ENCODE data around the gene EIF3B. TPM values are rescaled to one million over a fixed set of nuclear protein-coding genes. Genes with fewer than 3 reads are reported as not detected.
"Not testable (repeated sequence)": the region's sequence is repeated elsewhere in the genome, so short reads cannot be mapped to it uniquely, and the experiment has no call there.

Gene EIF3B
- total and polyA plus RNA-seq, 2 donors from 2014 or later: 65.5 to 107 TPM

- intact Hi-C loops (cut with DNase I): no loop called here
Observed at GRCh38 chr7:2381881-2382509, 27.4 kb downstream of the EIF3B start.

DNA sequence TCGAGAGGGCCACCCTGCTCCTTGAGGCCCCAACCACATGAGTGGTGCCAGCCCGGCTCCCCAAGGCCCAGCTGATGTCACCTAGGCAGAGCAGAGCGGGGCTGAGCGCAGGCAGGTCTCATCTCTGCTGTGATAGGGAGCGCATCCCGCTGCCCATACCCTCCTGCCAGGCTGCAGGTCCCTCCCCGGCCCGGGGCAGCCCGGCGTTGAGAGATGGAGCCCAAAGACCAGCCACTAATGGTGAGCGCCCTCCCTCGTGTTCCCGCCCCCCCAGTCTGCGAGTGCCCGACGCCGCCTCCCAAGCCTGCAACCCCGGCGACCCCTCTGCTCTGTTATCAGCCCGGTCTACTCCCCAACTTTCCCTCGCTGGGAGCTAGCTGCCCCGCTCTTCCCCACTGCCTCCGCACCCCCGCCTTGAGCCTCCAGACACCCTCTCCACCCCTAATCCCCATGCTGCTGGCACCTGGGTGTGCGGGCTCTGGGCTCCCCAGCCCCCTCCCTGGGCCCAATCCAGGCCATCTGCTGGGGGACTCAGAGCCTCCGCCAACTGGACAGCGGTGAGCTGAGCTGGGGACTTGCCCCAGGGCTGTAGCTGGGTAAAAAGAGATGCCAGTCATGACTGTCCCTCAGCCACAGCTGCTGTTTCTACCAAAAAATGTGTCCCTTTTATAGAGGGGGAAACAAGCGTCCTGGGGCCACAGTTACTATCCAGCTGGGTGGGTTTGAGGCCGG, 29.1 kb downstream of the EIF3B start:
- no peak for DNase-seq
- Histone ChIP-seq H3K4me1 (ENCODE audit: control insufficient read depth in 2 of 3, insufficient read depth in 2 of 3, low read depth in 1 of 3, low read length in 3 of 3) (no peaks in the 10 kb centered on the region), H3K27ac (ENCODE audit: low read depth in 2 of 2, low read length in 2 of 2) (no peak overlapping the region), H3K27me3 (ENCODE audit: control insufficient read depth, insufficient read depth, low read length) (no peaks in the 10 kb centered on the region), H3K9ac (ENCODE audit: low read length in 3 of 3) (no peak overlapping the region), H3K36me3 (ENCODE audit: control insufficient read depth in 2 of 3, insufficient read depth in 3 of 3, low read length in 3 of 3) (peaks cover 0 to 25% (median 9%) of the 10 kb centered on the region in 3 donors), H3K4me3 (ENCODE audit: low read length in 3 of 3) (no peak overlapping the region), H3K9me3 (ENCODE audit: control insufficient read depth in 2 of 3, insufficient read depth in 1 of 3, low read length in 3 of 3) (no peaks in the 10 kb centered on the region)
- intact Hi-C loops (cut with DNase I): no loop called here
- no peak for FAIRE-seq
- TF ChIP-seq CTCF (IDR thresholded peaks at IDR 0.05; ENCODE audit: borderline replicate concordance, extremely low read depth, insufficient read depth): no peak

More at GRCh38 chr7:2381881-2382509, 27.4 kb downstream of the EIF3B start:
- Histone ChIP-seq H3K27ac (ENCODE audit: low read depth in 2 of 2, low read length in 2 of 2) (no peak overlapping the region), H3K36me3 (ENCODE audit: control insufficient read depth in 2 of 3, insufficient read depth in 3 of 3, low read length in 3 of 3) (peaks cover 0 to 34% (median 16%) of the 10 kb centered on the region in 3 donors), H3K4me1 (ENCODE audit: control insufficient read depth in 2 of 3, insufficient read depth in 2 of 3, low read depth in 1 of 3, low read length in 3 of 3) (no peaks in the 10 kb centered on the region), H3K9me3 (ENCODE audit: control insufficient read depth in 2 of 3, insufficient read depth in 1 of 3, low read length in 3 of 3) (no peaks in the 10 kb centered on the region), H3K27me3 (ENCODE audit: control insufficient read depth, insufficient read depth, low read length) (no peaks in the 10 kb centered on the region), H3K9ac (ENCODE audit: low read length in 3 of 3) (no peak overlapping the region), H3K4me3 (ENCODE audit: low read length in 3 of 3) (no peak overlapping the region)
- no peak for TF ChIP-seq CTCF (IDR thresholded peaks at IDR 0.05; ENCODE audit: borderline replicate concordance, extremely low read depth, insufficient read depth)
- FAIRE-seq (no peak), DNase-seq (no peak)

DNA sequence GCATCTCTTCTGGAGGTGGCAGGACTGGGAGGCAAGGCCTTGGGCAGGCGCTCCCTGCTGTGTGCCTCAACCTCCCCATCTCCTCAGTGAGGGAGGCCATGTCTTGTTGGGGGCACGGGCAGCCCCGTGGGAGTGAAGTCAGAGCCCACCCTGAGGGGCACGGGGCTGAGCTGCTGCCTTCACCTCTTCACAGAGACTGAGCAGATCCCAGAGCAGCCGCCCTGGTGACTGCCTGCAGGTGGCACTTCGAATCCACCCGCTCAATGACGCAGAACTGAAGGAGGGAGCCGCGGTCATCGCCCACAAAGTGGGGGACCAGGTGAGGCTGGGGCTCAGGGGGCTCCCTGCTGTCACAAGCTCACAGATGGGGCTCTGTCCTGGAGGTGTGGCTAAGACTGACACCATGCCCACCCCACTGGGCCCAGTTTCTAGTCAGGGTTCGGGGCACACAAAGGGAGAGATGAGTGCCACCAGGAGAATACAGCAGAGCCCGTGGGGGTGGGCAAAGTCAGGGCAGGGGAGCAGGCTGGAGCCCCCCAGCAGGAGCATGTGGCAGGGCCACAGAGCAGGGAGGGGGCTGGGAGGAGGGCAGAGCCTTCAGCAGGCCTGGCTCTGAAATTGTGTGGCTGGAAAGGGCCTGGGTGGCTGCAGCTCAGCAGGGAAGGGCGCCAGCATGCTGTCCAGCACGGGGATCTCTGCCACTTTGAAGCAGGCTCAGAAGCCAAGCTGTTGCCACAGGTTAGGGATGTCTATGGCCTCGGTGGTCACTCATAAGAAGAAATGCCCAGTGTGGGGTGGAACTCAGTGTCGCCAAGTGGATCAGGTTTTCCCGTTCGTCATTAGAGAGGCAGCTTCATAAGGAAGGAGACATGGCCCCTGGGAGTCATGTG, 30.0 kb downstream of the EIF3B start:
- Histone ChIP-seq H3K27ac (ENCODE audit: low read depth in 2 of 2, low read length in 2 of 2) (no peak overlapping the region), H3K4me1 (ENCODE audit: control insufficient read depth in 2 of 3, insufficient read depth in 2 of 3, low read depth in 1 of 3, low read length in 3 of 3) (no peaks in the 10 kb centered on the region), H3K4me3 (ENCODE audit: low read length in 3 of 3) (no peak overlapping the region), H3K36me3 (ENCODE audit: control insufficient read depth in 2 of 3, insufficient read depth in 3 of 3, low read length in 3 of 3) (peaks cover 0 to 16% (median 2%) of the 10 kb centered on the region in 3 donors), H3K9ac (ENCODE audit: low read length in 3 of 3) (no peak overlapping the region), H3K9me3 (ENCODE audit: control insufficient read depth in 2 of 3, insufficient read depth in 1 of 3, low read length in 3 of 3) (no peaks in the 10 kb centered on the region), H3K27me3 (ENCODE audit: control insufficient read depth, insufficient read depth, low read length) (no peaks in the 10 kb centered on the region)
- intact Hi-C loops (cut with DNase I): no loop called here
- DNase-seq: no peak
- TF ChIP-seq CTCF (IDR thresholded peaks at IDR 0.05; ENCODE audit: borderline replicate concordance, extremely low read depth, insufficient read depth): no peak
- no peak for FAIRE-seq

- H3K4me3 ChIP-seq (ENCODE audit: low read length in 3 of 3); H3K36me3 ChIP-seq (ENCODE audit: control insufficient read depth in 2 of 3, insufficient read depth in 3 of 3, low read length in 3 of 3); DNase-seq; H3K4me1 ChIP-seq (ENCODE audit: control insufficient read depth in 2 of 3, insufficient read depth in 2 of 3, low read depth in 1 of 3, low read length in 3 of 3); H3K27ac ChIP-seq (ENCODE audit: low read depth in 2 of 2, low read length in 2 of 2); H3K27me3 ChIP-seq (ENCODE audit: control insufficient read depth, insufficient read depth, low read length); FAIRE-seq; H3K9ac ChIP-seq (ENCODE audit: low read length in 3 of 3); intact Hi-C loops (cut with DNase I); H3K9me3 ChIP-seq (ENCODE audit: control insufficient read depth in 2 of 3, insufficient read depth in 1 of 3, low read length in 3 of 3): not testable (repeated sequence)
Observed at GRCh38 chr7:2386122-2386521, 31.5 kb downstream of the EIF3B start.

Data from kidney (tissue), 14 donors.